Airway epithelial cell (primary cell): Measurements from ENCODE around the gene EMC7. TPM values are rescaled to one million over a fixed set of nuclear protein-coding genes. Genes with fewer than 3 reads are reported as not detected.

Experiments
- total RNA-seq: library from RNA; depleted of rRNA; stranded (reverse); fragments of >200 nt; gene quantifications from 2 replicates; pipeline ENCODE4 v1.2.3, GENCODE V29; 2015

The EMC7 gene
- total RNA-seq = 34.7 and 41.8 TPM in 2 replicates

DNA sequence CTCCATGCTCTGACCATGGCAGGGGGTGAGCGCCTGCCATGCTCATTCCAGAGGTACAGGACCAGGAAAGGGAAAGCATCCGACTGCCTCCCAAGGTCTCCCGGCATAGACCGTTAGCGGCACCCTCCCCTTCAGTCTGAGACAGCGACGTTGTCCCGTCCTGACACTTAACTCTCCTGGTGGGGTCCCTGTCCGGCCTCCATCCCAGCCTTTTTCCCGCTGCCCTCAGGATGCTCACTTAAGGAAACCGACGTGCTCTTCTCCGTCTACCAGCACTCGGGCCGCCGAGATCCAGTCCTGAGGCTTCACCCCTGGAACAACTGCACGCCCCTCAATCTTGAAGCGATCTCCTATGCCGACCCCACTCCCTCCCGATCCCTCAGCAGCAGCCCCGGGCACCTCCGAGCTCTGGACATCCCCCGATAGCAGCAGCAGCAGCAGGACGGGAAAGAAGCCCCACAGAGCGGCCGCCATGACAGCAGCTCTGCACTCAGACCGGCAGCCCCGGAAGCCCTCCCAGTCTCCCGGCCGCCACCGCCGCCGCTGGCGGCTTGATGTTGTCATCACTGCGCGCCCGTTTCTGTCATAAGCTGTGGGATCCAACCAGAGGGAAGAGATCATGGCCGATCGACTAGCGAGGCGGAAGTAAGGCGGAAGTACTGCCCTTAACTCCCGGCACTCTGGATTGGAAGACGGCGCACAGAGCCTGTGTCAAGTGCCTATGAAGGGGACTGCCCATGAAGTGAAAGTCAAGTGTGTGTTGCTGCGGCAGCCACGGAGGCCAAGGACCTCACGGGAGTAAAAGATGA is at the start of gene EMC7, which contains the start of gene PGBD4:
EMC7 (minus strand) TSS at position 497 of the 809 bp plus-strand sequence; CDS start at position 474, 23 bp downstream.
PGBD4 (plus strand) TSS at position 718 of the 809 bp plus-strand sequence. CDS start 449 bp downstream, outside the sequence.

DNA sequence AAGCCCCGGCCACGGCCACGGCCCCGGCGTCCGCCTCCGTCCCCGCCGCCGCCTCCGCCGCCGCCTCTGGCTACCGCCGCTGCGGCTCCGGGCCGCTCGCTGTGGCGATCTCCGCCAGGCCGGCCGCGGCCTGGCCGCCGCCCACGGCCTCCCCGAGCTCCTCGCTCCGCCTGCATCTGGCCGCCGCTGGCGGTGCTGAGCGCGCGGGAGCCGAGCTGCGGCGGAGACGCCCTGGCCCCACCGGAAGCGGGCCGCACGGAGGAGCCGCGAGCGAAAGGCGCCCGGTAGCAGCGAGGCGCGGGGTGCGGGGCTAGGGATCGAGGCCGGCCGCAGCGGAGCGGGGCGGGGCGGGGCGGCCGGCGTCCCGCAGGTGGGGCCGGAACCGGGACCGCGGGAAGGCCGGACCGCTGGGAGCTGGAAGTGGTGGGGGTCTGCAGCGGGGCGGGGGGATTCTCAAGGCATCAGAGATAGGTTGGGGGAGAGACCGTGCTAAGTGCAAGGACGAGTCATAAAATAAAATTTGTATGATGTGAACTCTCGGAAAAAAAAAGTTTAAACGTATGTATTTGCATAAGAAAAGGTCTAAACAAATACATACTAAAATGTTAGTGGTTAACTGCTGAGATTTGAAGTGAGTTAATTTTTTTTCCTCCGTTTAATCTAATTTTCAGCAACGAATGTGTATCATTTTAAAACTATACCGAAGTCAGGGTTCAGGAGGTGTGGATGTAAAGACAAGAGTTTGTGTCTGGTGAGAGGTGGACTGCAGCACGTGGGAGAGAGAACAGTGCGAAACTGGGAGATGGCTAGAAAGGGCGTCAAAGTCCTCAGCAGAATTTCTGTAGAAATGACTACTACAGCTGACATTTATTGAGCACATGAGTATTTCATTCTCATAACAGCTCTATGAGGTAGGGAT is 62.5 kb downstream of the EMC7 start, which contains the start of gene AVEN:
AVEN (minus strand) TSS at position 334 of the 919 bp plus-strand sequence; CDS start at position 176, 158 bp downstream.

Other genes with a start within 250 kb of the EMC7 start
- gene CHRM5, start 133.4 kb downstream of the EMC7 start, total RNA-seq = not detected in 2 replicates
- 20.0 and 23.1 TPM in 2 replicates for gene AVEN, start 62.7 kb downstream of the EMC7 start, total RNA-seq
- 0.23 and 0.63 TPM in 2 replicates for gene PGBD4, start 221 bp upstream of the EMC7 start, total RNA-seq
- gene KATNBL1, start 108.2 kb upstream of the EMC7 start, total RNA-seq = 19.6 and 30.8 TPM in 2 replicates
- 165 and 168 TPM in 2 replicates for gene EMC4, start 123.2 kb upstream of the EMC7 start, total RNA-seq
- 10.2 and 14.0 TPM in 2 replicates for gene SLC12A6, start 235.9 kb upstream of the EMC7 start, total RNA-seq
- gene NOP10, start 241.3 kb upstream of the EMC7 start, total RNA-seq = 238 and 279 TPM in 2 replicates
- 0.05 TPM in 1 of 2 replicates, not detected in the other for gene NUTM1, start 241.5 kb upstream of the EMC7 start, total RNA-seq